Thoracic aorta (tissue), 2 donors: ENCODE results near the gene TMEM18. TPM values are rescaled to one million over a fixed set of nuclear protein-coding genes. Genes with fewer than 3 reads are reported as not detected.

Source experiments
- ATAC-seq: fragments of 150-250 bp; one replicate; pipeline ENCODE4 v1.8.0; 2017; ENCODE audit warnings: low read depth; ENCODE audit not compliant: insufficient number of reproducible peaks, low FRiP score
- DNase-seq: peaks from one replicate; pipeline ENCODE4 v3.0.0-alpha.2; 2020; ENCODE audit warnings: low spot score
- H3K27ac ChIP-seq, 2 donors: fragments of 200-600 bp; sonication (generic); 1 replicate in 1 of 2; 2 replicates in 1 of 2; pipeline ENCODE4 v1.5.1; 2016; ENCODE audit warnings: mild to moderate bottlenecking in 2 of 2, moderate library complexity in 2 of 2
- H3K27me3 ChIP-seq: fragments of 200-600 bp; sonication (generic); replicated peaks from 2 replicates; pipeline ENCODE4 v1.6.0; 2016; ENCODE audit warnings: mild to moderate bottlenecking; ENCODE audit not compliant: insufficient read depth
- H3K36me3 ChIP-seq: fragments of 200-600 bp; sonication (generic); one replicate; pipeline ENCODE4 v1.5.1; 2016
- H3K4me1 ChIP-seq, 2 donors: fragments of 200-600 bp; sonication (generic); 1 replicate in 1 of 2; 2 replicates in 1 of 2; pipeline versions ENCODE4 v1.5.1 to v1.6.0; 2016; ENCODE audit warnings: low read depth in 2 of 2, mild to moderate bottlenecking in 1 of 2; ENCODE audit not compliant: control insufficient read depth in 1 of 2
- H3K4me3 ChIP-seq: fragments of 200-600 bp; sonication (generic); 2 replicates; pipeline ENCODE4 v1.5.1; 2016; ENCODE audit warnings: mild to moderate bottlenecking
- H3K9me3 ChIP-seq: fragments of 200-600 bp; sonication (generic); 2 replicates; pipeline ENCODE4 v1.5.1; 2016
- total RNA-seq, 2 donors: library from RNA; depleted of rRNA; stranded (reverse); fragments of >200 nt; gene quantifications; one replicate each; pipeline versions ENCODE4 v1.1.0 to v1.2.3, GENCODE V29; 2016
- TF ChIP-seq, protein P1 (sequence below): fragments of 200-600 bp; sonication (generic); IDR thresholded peaks from one replicate; pipeline ENCODE4 v1.5.1; 2019; ENCODE audit warnings: antibody characterized with exemption

TMEM18 gene
- 10 to 100 TPM in 1 of 2 donors, 1 to 10 TPM in 1; 3.1 to 14.8 TPM for total RNA-seq

DNA sequence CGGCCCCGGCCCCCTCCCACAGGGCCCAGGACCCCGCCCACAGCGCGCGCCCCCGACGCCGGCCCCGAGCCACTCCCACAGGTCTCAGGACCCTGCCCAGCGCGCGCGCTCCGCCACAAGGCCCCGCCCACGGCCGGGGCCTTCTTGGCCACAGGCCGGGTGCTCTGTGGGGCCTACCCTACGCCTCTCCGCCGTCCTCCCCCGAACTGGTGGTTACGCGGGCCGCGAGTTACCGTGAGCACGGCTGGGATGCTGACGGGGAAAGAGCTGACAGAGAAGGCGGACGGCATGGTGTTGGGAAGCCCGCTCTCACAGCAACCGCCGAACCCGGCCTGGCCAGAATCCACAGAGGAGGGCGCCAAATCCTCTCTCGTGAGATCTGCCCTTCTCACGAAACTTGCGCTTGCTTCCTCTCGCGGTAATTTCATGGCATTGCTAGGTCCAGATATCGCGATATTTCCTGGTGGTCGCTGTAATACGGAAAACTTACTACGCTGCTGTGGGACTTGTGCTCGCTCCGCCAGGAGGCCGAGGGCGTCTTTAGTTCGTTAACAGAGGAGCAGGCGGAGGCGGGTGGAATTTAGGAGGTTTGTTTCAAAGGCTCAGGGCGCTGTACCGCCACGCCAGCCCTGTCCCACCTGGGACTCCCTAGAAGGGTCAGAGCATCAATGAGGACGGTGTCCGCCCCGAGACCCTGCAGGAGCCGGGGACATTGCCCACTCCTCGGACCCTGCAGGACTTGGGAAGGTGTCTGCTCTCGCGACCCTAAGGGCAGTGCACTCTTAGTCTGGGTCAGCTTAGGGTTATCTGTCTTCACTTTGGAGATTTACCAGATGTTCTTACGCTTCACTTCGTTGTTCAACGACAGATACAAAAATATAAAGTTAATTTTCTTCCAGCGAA lies at the start of gene TMEM18:
Gene TMEM18, minus strand, starts transcription at position 351 of the 903 bp plus-strand sequence. Its CDS starts 61 bp downstream, at position 290.
- TF ChIP-seq, protein P1, sequence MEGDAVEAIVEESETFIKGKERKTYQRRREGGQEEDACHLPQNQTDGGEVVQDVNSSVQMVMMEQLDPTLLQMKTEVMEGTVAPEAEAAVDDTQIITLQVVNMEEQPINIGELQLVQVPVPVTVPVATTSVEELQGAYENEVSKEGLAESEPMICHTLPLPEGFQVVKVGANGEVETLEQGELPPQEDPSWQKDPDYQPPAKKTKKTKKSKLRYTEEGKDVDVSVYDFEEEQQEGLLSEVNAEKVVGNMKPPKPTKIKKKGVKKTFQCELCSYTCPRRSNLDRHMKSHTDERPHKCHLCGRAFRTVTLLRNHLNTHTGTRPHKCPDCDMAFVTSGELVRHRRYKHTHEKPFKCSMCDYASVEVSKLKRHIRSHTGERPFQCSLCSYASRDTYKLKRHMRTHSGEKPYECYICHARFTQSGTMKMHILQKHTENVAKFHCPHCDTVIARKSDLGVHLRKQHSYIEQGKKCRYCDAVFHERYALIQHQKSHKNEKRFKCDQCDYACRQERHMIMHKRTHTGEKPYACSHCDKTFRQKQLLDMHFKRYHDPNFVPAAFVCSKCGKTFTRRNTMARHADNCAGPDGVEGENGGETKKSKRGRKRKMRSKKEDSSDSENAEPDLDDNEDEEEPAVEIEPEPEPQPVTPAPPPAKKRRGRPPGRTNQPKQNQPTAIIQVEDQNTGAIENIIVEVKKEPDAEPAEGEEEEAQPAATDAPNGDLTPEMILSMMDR, result no peak
- H3K4me1 ChIP-seq, result peaks cover 4 to 14% of the 10 kb centered on the region in 2 donors
- no peaks in the 10 kb centered on the region for H3K27me3 ChIP-seq
- H3K9me3 ChIP-seq, result no peaks in the 10 kb centered on the region
- ATAC-seq, result peak; percentile 84
- peak within 1 kb of the TSS; percentile 93 for H3K4me3 ChIP-seq
- DNase-seq, result peak; percentile 90
- H3K36me3 ChIP-seq, result peaks cover 5% of the 10 kb centered on the region
- peak within 1 kb of the TSS; percentile 92 to 96 for H3K27ac ChIP-seq

DNA sequence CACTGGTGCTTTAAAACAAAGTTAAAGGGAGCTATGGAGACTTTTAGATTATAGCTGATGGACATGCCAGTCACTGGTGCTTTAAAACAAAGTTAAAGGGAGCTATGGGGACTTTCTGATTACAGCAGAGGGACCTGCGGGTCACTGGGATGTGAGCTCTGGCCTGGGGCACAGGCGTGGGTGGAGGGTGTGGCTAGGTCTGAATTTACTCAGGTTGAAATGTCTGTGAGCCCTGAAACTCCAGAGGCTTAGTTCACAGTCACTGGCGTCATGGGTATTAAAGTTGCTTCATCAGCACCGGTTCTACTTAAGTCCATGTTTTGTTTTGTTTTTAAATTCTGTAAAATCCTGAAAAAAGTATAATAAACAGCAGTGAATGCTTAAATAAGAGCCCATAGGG lies 49.0 kb upstream of the TMEM18 start:
- Histone ChIP-seq H3K4me1 (no peaks in the 10 kb centered on the region), H3K4me3 (no peak overlapping the region), H3K36me3 (no peaks in the 10 kb centered on the region), H3K27me3 (no peaks in the 10 kb centered on the region), H3K9me3 (no peaks in the 10 kb centered on the region), H3K27ac (no peak overlapping the region)
- DNase-seq (no peak), ATAC-seq (no peak)
- TF ChIP-seq, protein P1, result no peak

DNA sequence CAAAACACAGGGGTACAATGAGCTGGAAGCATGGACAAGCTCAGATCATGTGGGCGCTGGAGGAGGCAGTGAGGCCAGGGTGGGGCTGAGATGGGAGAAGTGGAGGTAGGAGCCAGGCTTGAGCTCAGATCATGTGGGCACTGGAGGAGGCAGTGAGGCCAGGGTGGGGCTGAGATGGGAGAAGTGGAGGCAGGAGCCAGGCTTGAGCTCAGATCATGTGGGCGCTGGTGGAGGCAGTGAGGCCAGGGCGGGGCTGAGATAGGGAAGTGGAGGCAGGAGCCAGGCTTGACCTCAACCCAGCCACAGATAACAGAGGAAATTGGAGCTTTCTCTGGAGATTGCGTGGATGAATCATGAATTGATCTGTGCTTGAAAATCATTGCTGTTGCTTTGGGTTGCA lies 48.3 kb upstream of the TMEM18 start:
- H3K36me3 ChIP-seq, result no peaks in the 10 kb centered on the region
- DNase-seq, result no peak
- TF ChIP-seq, protein P1, result no peak

DNA sequence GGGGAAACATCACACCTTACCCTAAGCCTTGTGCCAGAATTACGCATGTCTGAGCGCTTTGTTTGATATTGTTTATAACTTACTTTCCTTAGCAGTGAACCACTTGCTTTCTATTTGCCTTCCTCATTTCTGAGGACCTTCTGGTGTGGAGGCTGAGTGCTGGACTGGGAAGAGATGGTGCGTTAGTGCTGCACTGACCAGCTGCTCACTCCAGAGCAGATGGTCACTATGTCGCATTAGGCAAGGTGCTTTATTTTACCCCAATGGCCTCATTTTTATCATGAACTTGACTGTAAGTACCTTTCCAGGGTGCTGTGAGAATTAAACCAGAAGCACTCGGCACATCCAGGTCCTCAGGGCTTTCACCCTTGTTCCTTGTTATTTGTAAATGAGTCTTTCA lies 46.6 kb upstream of the TMEM18 start:
- Histone ChIP-seq H3K9me3 (no peaks in the 10 kb centered on the region), H3K27me3 (no peaks in the 10 kb centered on the region), H3K4me3 (no peak overlapping the region), H3K4me1 (no peaks in the 10 kb centered on the region), H3K36me3 (no peaks in the 10 kb centered on the region), H3K27ac (no peak overlapping the region)
- DNase-seq (no peak), ATAC-seq (no peak)
- TF ChIP-seq, protein P1, result no peak

More for the DNA sequence above, 48.3 kb upstream of the TMEM18 start:
- ATAC-seq, result no peak
- Histone ChIP-seq H3K9me3 (no peaks in the 10 kb centered on the region), H3K27me3 (no peaks in the 10 kb centered on the region), H3K27ac (no peak overlapping the region), H3K4me1 (no peaks in the 10 kb centered on the region), H3K4me3 (no peak overlapping the region)

DNA sequence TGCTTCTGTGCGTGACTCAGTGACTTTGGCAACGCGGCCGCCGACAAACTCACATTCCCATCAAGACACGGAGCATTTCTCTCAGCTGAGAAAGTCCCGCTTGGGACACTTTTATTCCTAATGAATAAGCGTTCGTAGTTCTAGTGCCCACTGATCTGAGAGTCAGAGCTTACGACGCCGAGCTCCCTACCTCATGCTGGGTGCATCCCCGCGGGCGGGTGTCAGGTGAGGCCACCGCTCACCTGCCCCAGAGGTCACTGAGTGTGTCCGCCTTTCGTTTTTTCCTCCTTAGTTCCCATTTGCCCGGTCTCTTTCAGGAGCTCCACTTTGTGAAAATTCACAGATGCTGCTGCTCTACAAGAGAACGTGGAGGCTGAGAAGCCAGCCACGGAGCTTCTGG lies 43.6 kb upstream of the TMEM18 start:
- Histone ChIP-seq H3K27ac (no peak overlapping the region), H3K9me3 (no peaks in the 10 kb centered on the region), H3K27me3 (no peaks in the 10 kb centered on the region), H3K36me3 (no peaks in the 10 kb centered on the region), H3K4me3 (no peak overlapping the region), H3K4me1 (no peaks in the 10 kb centered on the region)
- ATAC-seq, result no peak
- no peak for DNase-seq
- TF ChIP-seq, protein P1, result no peak
